Keratinocyte (primary cell): ENCODE measurements around the gene PI4KA. TPM values are rescaled to one million over a fixed set of nuclear protein-coding genes. Genes with fewer than 3 reads are reported as not detected.

Source experiments
- DNase-seq: peaks from one replicate; pipeline ENCODE4 v3.0.0-alpha.2; 2011; ENCODE audit warnings: low read depth, missing footprints, low spot score
- FAIRE-seq: peaks from 2 replicates; lab custom pipeline; 2011; peaks lifted over from hg19 to GRCh38; lab: Jason Lieb, UNC
- H2AFZ ChIP-seq: 2 replicates; pipeline ENCODE4 v1.6.0; 2012; ENCODE audit warnings: low read length, control low read depth, inconsistent platforms; ENCODE audit not compliant: control insufficient read depth
- H3K27ac ChIP-seq: 2 replicates; pipeline ENCODE4 v1.5.1; 2011; ENCODE audit warnings: low read length; ENCODE audit not compliant: control insufficient read depth, insufficient read depth
- H3K27me3 ChIP-seq: 3 replicates; pipeline ENCODE4 v1.6.0; 2011; ENCODE audit warnings: low read length; ENCODE audit not compliant: control insufficient read depth, insufficient read depth; ENCODE audit errors: extremely low read depth
- H3K36me3 ChIP-seq, 2 experiments: 2 replicates in 1 of 2; 3 replicates in 1 of 2; pipeline ENCODE4 v1.5.1; 2011; ENCODE audit warnings: low read length in 2 of 2, mild to moderate bottlenecking in 1 of 2; ENCODE audit not compliant: control insufficient read depth in 2 of 2, insufficient read depth in 2 of 2; ENCODE audit errors: extremely low read depth in 1 of 2
- H3K4me1 ChIP-seq: 3 replicates; pipeline ENCODE4 v1.5.1; 2011; ENCODE audit warnings: low read length; ENCODE audit not compliant: control insufficient read depth, insufficient read depth; ENCODE audit errors: extremely low read depth
- H3K4me2 ChIP-seq: 3 replicates; pipeline ENCODE4 v1.6.0; 2011; ENCODE audit warnings: low read depth, low read length; ENCODE audit not compliant: control insufficient read depth, insufficient read depth; ENCODE audit errors: extremely low read depth
- H3K4me3 ChIP-seq, 3 experiments: fragments of 200-600 bp in 1 of 3; sonication (generic) in 1 of 3; 2 replicates in 2 of 3; 3 replicates in 1 of 3; pipeline ENCODE4 v1.5.1; 2011 to 2016; ENCODE audit warnings: low read length in 3 of 3, mild to moderate bottlenecking in 3 of 3, control low read depth in 2 of 3, inconsistent platforms in 1 of 3, low read depth in 1 of 3, mixed read lengths in 1 of 3, mixed run types in 1 of 3, moderate library complexity in 1 of 3; ENCODE audit not compliant: control insufficient read depth in 2 of 3, insufficient read depth in 2 of 3; ENCODE audit errors: extremely low read depth in 1 of 3
- H3K79me2 ChIP-seq: 2 replicates; pipeline ENCODE4 v1.6.0; 2012; ENCODE audit warnings: low read length; ENCODE audit not compliant: control insufficient read depth, insufficient read depth
- H3K9ac ChIP-seq: 3 replicates; pipeline ENCODE4 v1.6.0; 2011; ENCODE audit warnings: low read length; ENCODE audit not compliant: control insufficient read depth, insufficient read depth; ENCODE audit errors: extremely low read depth
- H3K9me1 ChIP-seq: 3 replicates; pipeline ENCODE4 v1.6.0; 2011; ENCODE audit warnings: low read length; ENCODE audit not compliant: control insufficient read depth, insufficient read depth; ENCODE audit errors: extremely low read depth
- H3K9me3 ChIP-seq: 2 replicates; pipeline ENCODE4 v1.5.1; 2012; ENCODE audit warnings: low read depth, low read length; ENCODE audit not compliant: control insufficient read depth
- H4K20me1 ChIP-seq: 3 replicates; pipeline ENCODE4 v1.6.0; 2011; ENCODE audit warnings: low read length; ENCODE audit not compliant: control insufficient read depth, insufficient read depth; ENCODE audit errors: extremely low read depth
- CTCF ChIP-seq, 3 experiments: IDR thresholded peaks in 1 of 3; conservative IDR thresholded peaks in 1 of 3; optimal IDR thresholded peaks in 1 of 3; 2 replicates in 2 of 3; 3 replicates in 1 of 3; pipeline versions ENCODE3 to v1.5.1; 2011; ENCODE audit warnings: low read length in 3 of 3, mild to moderate bottlenecking in 3 of 3, moderate library complexity in 2 of 3, control low read depth in 1 of 3, inconsistent platforms in 1 of 3; ENCODE audit not compliant: insufficient read depth in 2 of 3; ENCODE audit errors: extremely low read depth in 1 of 3
- EZH2 ChIP-seq: IDR thresholded peaks from one replicate; pipeline ENCODE4 v1.6.1; 2012; ENCODE audit warnings: inconsistent platforms, mild to moderate bottlenecking, low read length, moderate library complexity
- dilution Hi-C: fragments of 300-500 bp; cut with MboI; formaldehyde crosslinking; loops from one replicate; pipeline ENCODE4 v1.7.0; 2020; ENCODE audit warnings: low sequenced_read_pairs; ENCODE audit not compliant: extremely low pct_ligation_motif_present
- polyA plus RNA-seq, 5 experiments: library from polyadenylated mRNA; depleted of rRNA in 3 of 5; stranded (reverse) in 3 of 5; stranded (forward) in 1 of 5; unstranded in 1 of 5; fragments of >200 nt; gene quantifications; 1 replicate in 1 of 5; 2 replicates in 3 of 5; 3 replicates in 1 of 5; pipeline versions ENCODE4 v1.2.1 to v1.2.3, GENCODE V29; 2011 to 2012; ENCODE audit warnings: missing spikeins in 2 of 5, low read depth in 1 of 5, low replicate concordance in 1 of 5

PI4KA gene
- polyA plus RNA-seq, 1 donor (not counting 4 experiments of a cell fraction or from before 2014, with no cell fraction given), result 13.6 TPM

GRCh38 chr22:20862540-20862939 is 3.9 kb upstream of the PI4KA start:
- Histone ChIP-seq H3K4me2 (no peak overlapping the region), H3K9me1 (no peaks in the 10 kb centered on the region), H3K27me3 (no peaks in the 10 kb centered on the region), H2AFZ (no peak overlapping the region), H3K79me2 (peaks cover 14% of the 10 kb centered on the region), H3K4me1 (peaks cover 20% of the 10 kb centered on the region), H4K20me1 (peaks cover 3% of the 10 kb centered on the region), H3K36me3 (peaks cover 0 to 4% of the 10 kb centered on the region in 2 experiments), H3K27ac (no peak overlapping the region), H3K4me3 (no peak overlapping the region), H3K9me3 (no peaks in the 10 kb centered on the region), H3K9ac (no peak overlapping the region)
- no peak for FAIRE-seq
- TF ChIP-seq CTCF (optimal IDR thresholded peaks at IDR 0.05 in 1 of 3, IDR thresholded peaks at IDR 0.05 in 1 of 3, conservative IDR thresholded peaks at IDR 0.05 in 1 of 3; ENCODE audit: extremely low read depth in 1 of 3, insufficient read depth in 2 of 3, low read length in 3 of 3) (no peak), EZH2 (no peak)
- no peak for DNase-seq
- dilution Hi-C loops, result no loop called here

- DNase-seq (no peak), FAIRE-seq (no peak)
- H3K9me3 ChIP-seq, result no peaks in the 10 kb centered on the region
- no peaks in the 10 kb centered on the region for H3K36me3 ChIP-seq
- H3K4me1 ChIP-seq, result peaks cover 17% of the 10 kb centered on the region
- TF ChIP-seq EZH2, result no peak
- TF ChIP-seq CTCF (optimal IDR thresholded peaks at IDR 0.05 in 1 of 3, IDR thresholded peaks at IDR 0.05 in 1 of 3, conservative IDR thresholded peaks at IDR 0.05 in 1 of 3; ENCODE audit: extremely low read depth in 1 of 3, insufficient read depth in 2 of 3, low read length in 3 of 3), result no peak
- H3K9me1 ChIP-seq, result no peaks in the 10 kb centered on the region
- H3K27ac ChIP-seq, result peak overlapping the region; percentile 68
- H3K79me2 ChIP-seq, result peaks cover 31% of the 10 kb centered on the region
- H3K27me3 ChIP-seq, result no peaks in the 10 kb centered on the region
- peak overlapping the region; percentile 86 for H3K4me2 ChIP-seq
- no peaks in the 10 kb centered on the region for H4K20me1 ChIP-seq
- H2AFZ ChIP-seq, result peak overlapping the region; percentile 91
- peak overlapping the region; percentile 82 for H3K9ac ChIP-seq
- peak overlapping the region; percentile 85 to 91 (median 91) for H3K4me3 ChIP-seq
- dilution Hi-C loops, result no loop called here
Measured at GRCh38 chr22:20859615-20860014, 1.0 kb upstream of the PI4KA start.
